Activated T-helper 9 cell treated with anti-CD3 and anti-CD28 coated beads, Interleukin-2, amount 50 U/mL, for 16 hours (primary cell): ENCODE measurements around the gene DUSP21.
"Not testable (repeated sequence)": the region's sequence is repeated elsewhere in the genome, so short reads cannot be mapped to it uniquely, and the experiment has no call there.

Experiments
- DNase-seq: peaks from one replicate; pipeline ENCODE4 v3.0.0-alpha.2; 2020; ENCODE audit warnings: low read depth

Gene DUSP21

GRCh38 chrX:44876086-44876485, 32.3 kb downstream of the DUSP21 start:
- DNase-seq = no peak

- DNase-seq = no peak
Measured at GRCh38 chrX:44876767-44877166, 32.9 kb downstream of the DUSP21 start.

- DNase-seq = no peak
Measured at GRCh38 chrX:44878780-44879179, 35.0 kb downstream of the DUSP21 start.

- DNase-seq = no peak
Measured at GRCh38 chrX:44881549-44881948, 37.7 kb downstream of the DUSP21 start.

- no peak for DNase-seq
Measured at GRCh38 chrX:44882635-44883034, 38.8 kb downstream of the DUSP21 start.

- no peak for DNase-seq
Measured at GRCh38 chrX:44884944-44885343, 41.1 kb downstream of the DUSP21 start.

- no peak for DNase-seq
Measured at GRCh38 chrX:44889824-44890223, 46.0 kb downstream of the DUSP21 start.

- no peak for DNase-seq
Measured at GRCh38 chrX:44890247-44890646, 46.4 kb downstream of the DUSP21 start.

GRCh38 chrX:44890687-44891086, 46.9 kb downstream of the DUSP21 start:
- not testable (repeated sequence) for DNase-seq

- no peak for DNase-seq
Measured at GRCh38 chrX:44891642-44892041, 47.8 kb downstream of the DUSP21 start.
